Brain microvascular endothelial cell (primary cell): ENCODE results near the gene HIVEP3.
A peak's percentile ranks its signal among the peaks of the same experiment; 100 is the strongest.

Experiments
- DNase-seq: peaks from one replicate; pipeline ENCODE4 v3.0.0-alpha.2; 2020
- H3K27ac ChIP-seq: fragments of 250-450 bp; sonication (Bioruptor Pico); 2 replicates; pipeline ENCODE4 v1.5.1; 2020; ENCODE audit warnings: mild to moderate bottlenecking, moderate library complexity
- H3K27me3 ChIP-seq: fragments of 250-450 bp; sonication (Bioruptor Pico); replicated peaks from 2 replicates; pipeline ENCODE4 v1.5.1; 2020; ENCODE audit warnings: mild to moderate bottlenecking
- H3K36me3 ChIP-seq: fragments of 250-450 bp; sonication (Bioruptor Pico); replicated peaks from 2 replicates; pipeline ENCODE4 v1.5.1; 2020; ENCODE audit warnings: mild to moderate bottlenecking
- H3K4me3 ChIP-seq: 2 replicates; pipeline ENCODE4 v1.5.1; 2011; ENCODE audit warnings: low read depth, mild to moderate bottlenecking, control low read depth, low read length, moderate library complexity
- in situ Hi-C: cut with HindIII; loops from 2 replicates; pipeline ENCODE4 v1.10.0; 2017; ENCODE audit warnings: low sequenced_read_pairs, low pct_ligation_motif_present
- TF ChIP-seq, protein P1 (sequence below): IDR thresholded peaks from 2 replicates; pipeline ENCODE4 v1.5.1; 2011; ENCODE audit warnings: low read depth, mild to moderate bottlenecking, moderate library complexity, low read length, control low read depth, inconsistent platforms; ENCODE audit errors: missing control alignments

Gene HIVEP3

DNA sequence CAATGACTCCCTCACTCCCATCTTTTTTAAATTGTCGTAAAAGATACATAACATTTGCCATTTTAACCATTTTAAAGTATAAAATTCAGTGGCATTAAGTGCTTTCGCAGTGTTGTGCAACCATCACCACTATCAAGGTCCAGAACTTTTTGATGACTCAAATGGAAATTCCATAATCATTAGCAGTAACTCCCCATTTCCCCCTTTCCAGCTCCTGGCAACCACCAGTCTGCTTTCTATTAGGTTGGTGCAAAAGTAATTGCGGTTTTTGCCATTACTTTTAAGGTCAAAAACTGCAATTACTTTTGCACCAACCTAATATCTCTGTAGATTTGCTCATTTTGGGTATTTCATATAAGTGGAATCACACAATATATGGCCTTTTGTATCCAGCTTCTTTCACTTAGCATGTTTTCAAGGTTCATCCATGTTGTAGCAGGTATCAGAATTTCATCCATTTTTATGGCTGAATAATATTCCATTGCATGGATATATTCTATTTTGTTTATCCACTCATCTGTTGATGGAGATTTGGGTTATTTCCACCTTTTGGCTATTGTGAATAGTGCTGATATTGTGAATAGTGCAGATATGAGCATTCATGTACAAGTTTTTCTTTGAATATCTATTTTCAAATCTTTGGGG lies 159.7 kb downstream of the HIVEP3 start:
- TF ChIP-seq, protein P1, sequence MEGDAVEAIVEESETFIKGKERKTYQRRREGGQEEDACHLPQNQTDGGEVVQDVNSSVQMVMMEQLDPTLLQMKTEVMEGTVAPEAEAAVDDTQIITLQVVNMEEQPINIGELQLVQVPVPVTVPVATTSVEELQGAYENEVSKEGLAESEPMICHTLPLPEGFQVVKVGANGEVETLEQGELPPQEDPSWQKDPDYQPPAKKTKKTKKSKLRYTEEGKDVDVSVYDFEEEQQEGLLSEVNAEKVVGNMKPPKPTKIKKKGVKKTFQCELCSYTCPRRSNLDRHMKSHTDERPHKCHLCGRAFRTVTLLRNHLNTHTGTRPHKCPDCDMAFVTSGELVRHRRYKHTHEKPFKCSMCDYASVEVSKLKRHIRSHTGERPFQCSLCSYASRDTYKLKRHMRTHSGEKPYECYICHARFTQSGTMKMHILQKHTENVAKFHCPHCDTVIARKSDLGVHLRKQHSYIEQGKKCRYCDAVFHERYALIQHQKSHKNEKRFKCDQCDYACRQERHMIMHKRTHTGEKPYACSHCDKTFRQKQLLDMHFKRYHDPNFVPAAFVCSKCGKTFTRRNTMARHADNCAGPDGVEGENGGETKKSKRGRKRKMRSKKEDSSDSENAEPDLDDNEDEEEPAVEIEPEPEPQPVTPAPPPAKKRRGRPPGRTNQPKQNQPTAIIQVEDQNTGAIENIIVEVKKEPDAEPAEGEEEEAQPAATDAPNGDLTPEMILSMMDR = no peak
- Histone ChIP-seq H3K27me3 (no peaks in the 10 kb centered on the region), H3K27ac (peak overlapping the region; percentile 65), H3K36me3 (no peaks in the 10 kb centered on the region), H3K4me3 (no peak overlapping the region)
- DNase-seq = peak; percentile 71
- in situ Hi-C loops = no loop called here

DNA sequence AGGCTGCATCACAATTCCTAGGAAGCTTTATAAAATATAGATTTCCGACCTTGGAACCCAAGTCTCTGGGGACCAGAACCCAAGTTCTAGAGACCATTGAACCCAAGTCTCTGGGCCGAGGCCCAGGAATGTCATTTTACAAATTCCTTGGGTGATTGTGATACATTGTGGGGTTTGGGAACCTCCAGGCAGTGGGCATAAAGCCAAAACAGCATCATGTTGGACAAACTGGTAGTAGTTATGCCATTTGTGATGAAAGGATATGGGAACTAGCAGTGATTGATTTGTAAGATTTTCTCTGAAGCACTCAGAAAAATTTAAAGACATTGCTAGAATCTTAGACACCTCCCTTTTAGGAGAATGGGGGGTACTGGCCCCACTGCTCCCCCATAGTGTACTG lies 160.2 kb downstream of the HIVEP3 start:
- H3K4me3 ChIP-seq = no peak overlapping the region
- in situ Hi-C loops = no loop called here
- no peaks in the 10 kb centered on the region for H3K36me3 ChIP-seq
- H3K27me3 ChIP-seq = no peaks in the 10 kb centered on the region
- H3K27ac ChIP-seq = peak overlapping the region; percentile 65
- TF ChIP-seq, protein P1 = no peak
- no peak for DNase-seq

DNA sequence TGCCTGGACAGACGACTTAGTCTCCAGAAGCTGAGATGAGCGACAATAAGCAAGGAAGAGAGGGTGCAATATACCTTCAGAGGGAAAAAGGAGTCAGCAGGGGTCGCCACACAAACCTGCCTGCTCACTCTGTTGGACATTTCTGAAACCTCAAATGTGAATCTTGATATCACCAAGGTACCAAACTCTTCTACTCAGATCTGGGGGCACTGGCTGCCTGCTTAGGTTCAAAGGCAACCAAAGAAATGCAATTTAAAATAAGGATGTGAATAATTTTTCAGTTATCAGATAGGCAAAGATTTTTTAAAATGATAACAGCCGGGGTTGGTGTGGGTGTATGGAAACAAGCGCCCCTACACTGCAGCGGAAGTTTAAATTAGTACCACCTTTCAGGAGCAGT lies 164.2 kb downstream of the HIVEP3 start:
- Histone ChIP-seq H3K36me3 (no peaks in the 10 kb centered on the region), H3K27me3 (no peaks in the 10 kb centered on the region), H3K4me3 (no peak overlapping the region), H3K27ac (no peak overlapping the region)
- in situ Hi-C loops = no loop called here
- TF ChIP-seq, protein P1 = peak; percentile 19
- no peak for DNase-seq

DNA sequence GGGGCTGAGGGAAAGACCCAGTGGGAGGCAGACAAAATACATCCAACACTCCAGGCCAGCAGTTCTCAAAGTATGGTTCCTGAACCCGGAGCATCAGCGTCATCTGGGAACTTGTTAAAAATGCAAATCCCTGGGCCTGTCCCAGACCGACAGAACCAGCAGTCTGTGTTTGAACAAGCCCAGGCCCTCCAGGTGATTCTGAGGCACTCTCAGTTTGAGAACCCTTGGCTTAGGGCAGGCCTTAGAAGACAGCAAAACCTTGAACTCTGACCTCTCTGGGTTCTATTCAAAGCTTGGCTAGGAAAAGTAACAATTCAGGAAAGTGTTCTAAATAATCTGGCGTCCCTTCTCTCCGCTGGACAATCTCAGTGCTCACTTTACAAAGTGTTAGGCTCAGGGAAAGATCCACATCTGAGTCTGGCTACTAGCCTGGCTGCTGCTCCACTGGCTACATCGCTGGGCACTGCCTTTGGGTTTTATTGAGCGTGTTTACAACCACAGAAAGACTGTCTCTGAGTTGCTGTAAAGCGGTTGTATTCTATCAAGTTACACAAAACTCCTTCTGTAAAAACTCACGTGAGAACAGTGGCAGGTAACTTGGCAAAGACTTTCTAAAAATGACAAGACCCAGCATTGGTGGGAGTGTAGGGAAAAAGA lies 166.1 kb downstream of the HIVEP3 start:
- DNase-seq = no peak
- no peaks in the 10 kb centered on the region for H3K27me3 ChIP-seq
- TF ChIP-seq, protein P1 = no peak
- in situ Hi-C loops = no loop called here
- H3K36me3 ChIP-seq = no peaks in the 10 kb centered on the region
- H3K27ac ChIP-seq = peak overlapping the region; percentile 0
- H3K4me3 ChIP-seq = no peak overlapping the region

DNA sequence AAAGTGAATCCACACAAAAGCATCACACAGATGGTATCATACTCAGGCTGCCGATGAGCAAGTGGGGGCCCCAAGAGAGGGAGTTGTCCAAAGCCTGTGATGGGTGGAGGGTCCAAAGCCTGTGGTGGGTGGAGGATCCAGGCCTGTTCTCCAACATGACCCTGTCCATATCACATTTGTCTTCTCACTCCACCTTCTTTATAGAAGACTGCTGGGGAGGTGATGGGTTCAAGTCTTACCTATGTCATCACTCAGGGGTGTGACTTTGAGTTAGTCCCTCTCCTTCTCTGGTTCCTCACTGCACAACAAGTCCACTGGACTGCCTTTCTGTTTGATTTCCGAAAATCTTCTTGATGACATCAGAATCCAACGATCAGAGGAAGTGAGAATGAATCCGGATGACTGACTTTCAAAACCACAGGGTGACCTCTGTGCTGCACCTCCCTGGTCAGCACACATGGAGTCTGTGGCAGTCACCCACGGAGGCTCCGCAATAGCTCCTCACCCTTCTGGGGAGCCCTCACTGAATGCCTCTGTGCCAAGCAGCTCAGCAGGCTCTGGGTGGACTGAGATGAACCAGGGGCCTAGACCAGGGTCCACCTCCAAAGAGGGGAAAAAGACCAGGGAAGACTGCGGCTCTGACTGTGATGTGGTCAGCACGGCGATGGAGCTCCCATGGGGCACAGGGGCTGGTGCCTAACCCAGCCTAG lies 166.8 kb downstream of the HIVEP3 start:
- TF ChIP-seq, protein P1 = no peak
- H3K36me3 ChIP-seq = no peaks in the 10 kb centered on the region
- DNase-seq = peak; percentile 86
- H3K4me3 ChIP-seq = no peak overlapping the region
- in situ Hi-C loops = no loop called here
- H3K27ac ChIP-seq = peak overlapping the region; percentile 12
- no peaks in the 10 kb centered on the region for H3K27me3 ChIP-seq
